Urothelium cell line (cell line): ENCODE measurements around the gene NPEPL1.

Source experiments
- DNase-seq: peaks from one replicate; pipeline ENCODE4 v3.0.0; 2011; ENCODE audit warnings: low spot score, mixed read lengths
- FAIRE-seq: peaks from 2 replicates; lab custom pipeline; 2011; peaks lifted over from hg19 to GRCh38; lab: Jason Lieb, UNC

Gene NPEPL1

DNA sequence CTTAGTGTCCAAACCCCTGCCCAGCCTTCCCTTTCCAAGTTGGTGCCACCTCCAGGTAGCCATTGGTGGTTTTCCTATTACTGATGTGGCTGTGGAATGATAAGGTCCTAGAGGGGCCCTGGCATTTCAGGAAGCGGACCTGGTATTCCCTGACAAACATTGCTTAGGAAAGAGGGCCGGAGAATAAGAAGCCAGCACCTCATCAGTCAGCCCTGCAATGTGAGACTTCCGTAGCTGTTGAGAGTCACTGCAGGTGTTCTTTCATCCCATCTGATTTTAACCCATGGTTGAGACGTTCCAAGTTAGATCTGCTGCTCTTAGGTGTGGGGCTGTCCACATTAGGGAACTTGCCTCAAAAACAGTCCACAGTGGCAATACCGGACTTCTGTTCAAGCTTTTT is 14.8 kb upstream of the NPEPL1 start:
- FAIRE-seq: no peak
- DNase-seq: no peak

DNA sequence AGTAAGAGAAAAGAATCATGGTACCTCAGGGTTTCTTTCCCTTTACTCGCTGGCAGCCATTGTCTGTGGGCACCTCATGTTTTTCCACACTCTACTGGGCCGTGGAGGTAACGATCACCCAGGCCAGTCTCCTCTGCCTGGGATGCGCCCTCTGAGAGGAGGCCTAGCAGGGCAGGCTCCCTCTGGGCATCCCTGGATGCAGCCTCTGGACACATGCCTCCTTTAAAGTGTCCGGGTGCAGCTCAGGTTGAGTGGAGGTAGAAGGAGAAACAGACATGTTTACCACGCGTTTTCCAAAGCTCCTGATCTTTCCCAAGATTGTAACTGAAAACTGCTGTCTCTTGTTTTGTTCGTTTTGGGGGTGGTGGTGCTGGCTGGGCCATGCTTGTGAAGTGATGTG is 13.8 kb upstream of the NPEPL1 start:
- FAIRE-seq (no peak), DNase-seq (no peak)

DNA sequence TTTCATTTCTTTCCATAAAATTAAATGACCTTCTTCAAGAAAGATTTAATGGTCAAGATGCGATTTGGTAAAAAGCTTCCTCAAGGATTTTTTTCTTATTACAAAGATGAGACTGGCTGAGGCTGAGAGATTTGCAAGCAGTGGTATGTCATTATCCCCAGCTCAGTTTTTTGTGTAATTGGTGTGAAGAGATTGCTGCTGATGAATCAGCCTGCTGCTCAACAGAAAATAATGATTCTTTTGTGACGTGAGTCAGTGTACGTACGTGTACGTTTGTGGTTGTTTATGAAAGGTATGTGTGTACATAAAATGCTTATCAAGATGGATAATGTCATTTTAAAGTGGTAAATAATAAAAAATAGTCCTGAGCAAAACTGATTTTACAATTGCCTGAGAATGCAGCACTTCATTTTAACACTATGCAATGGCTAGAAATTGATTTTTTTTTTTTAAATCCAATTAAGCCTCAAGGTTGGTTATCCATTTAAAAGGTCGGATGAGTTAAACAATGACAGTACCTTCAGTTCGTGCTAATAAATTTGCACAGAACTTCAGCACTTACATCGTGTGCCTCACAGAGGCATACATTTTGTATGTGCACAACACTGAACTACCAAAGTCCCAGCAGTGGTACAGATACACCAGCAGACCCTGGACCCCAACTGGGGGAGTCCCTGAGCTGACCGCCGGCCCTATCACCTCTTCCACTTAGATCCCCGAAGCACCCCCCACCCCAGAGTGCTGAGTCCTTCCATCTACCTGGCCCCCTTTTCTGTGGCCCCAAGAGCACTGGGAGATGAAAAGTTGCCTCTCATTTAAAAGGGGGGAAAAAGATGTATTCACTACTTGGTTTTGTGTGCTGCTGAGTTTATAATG is 9.7 kb upstream of the NPEPL1 start:
- DNase-seq: no peak
- no peak for FAIRE-seq

DNA sequence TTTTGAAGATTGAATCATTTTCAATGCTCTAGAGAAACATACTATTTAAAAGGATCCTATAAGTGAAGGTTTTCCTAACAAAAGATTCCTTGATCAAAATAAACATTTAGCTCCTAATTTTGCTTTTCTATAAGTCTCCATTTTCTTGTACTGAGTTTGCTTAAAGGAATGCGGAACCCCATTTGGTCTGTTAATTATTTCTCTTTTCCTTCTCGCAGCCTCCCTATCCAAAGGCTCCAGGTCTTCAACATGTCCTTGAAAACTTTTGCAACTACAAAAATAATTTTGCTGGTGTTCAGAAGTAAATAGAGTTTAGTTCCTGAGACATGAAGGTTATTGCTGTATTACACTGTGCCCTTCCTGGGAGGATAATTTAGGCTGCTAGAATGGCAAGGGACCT is 8.3 kb upstream of the NPEPL1 start:
- no peak for DNase-seq
- FAIRE-seq: no peak

DNA sequence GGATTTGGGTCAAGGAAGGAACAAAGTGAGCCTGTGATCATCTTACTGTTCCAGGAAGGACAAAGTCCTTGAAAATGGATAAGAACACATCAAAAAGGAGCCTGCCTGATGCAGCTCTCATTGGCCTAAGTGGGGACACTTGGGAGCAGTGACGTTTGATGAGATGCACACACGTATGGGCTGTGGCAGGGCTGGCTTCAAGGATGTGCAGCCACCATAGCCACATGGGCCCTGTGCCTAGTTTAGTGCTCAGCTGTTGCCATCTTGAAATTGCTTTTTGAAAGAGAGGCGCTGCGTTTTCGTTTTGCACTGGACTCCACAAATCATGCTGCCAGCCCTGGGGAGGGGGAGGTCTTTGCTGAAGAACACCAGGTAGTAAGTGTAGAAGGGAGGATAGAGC is 6.6 kb upstream of the NPEPL1 start:
- DNase-seq (no peak), FAIRE-seq (no peak)

DNA sequence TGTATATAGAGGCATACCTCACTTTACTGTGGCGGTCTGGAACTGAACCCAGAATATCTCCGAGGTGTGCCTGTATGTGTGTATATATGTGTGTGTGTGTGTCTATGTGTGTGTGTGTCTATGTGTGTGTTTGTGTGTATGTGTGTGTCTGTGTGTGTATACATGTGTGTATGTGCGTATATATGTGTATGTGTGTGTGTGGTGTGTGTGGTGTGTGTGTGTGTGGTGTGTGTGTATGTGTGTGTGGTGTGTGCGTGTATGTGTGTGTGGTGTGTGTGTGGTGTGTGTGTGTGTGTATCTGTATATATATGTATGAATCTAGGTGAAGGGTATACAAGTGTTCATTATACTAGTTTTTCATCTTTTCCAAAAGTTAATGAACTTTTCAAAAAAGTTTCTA is 4.2 kb upstream of the NPEPL1 start:
- DNase-seq (no peak), FAIRE-seq (peak; percentile 99)

DNA sequence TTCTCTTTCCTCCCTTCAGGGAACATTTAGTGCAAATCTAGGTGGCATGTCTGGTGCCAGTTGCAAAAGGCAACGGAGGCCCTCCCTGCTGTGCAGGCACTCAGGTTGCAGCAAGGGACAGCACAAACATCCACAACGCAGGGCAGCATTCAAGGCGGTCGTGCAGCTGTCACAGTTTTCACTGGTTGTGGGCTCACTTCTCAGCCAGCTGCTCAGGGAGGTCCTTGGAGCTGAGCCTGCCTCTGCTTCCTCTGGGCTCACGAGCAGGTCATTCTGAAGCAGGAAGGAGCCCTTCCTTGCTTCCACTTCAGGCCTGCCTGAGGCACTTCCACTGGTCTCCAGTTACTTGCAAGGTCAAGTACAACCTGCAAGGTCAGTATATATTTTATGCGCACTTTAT is 3.8 kb upstream of the NPEPL1 start:
- FAIRE-seq (no peak), DNase-seq (no peak)

DNA sequence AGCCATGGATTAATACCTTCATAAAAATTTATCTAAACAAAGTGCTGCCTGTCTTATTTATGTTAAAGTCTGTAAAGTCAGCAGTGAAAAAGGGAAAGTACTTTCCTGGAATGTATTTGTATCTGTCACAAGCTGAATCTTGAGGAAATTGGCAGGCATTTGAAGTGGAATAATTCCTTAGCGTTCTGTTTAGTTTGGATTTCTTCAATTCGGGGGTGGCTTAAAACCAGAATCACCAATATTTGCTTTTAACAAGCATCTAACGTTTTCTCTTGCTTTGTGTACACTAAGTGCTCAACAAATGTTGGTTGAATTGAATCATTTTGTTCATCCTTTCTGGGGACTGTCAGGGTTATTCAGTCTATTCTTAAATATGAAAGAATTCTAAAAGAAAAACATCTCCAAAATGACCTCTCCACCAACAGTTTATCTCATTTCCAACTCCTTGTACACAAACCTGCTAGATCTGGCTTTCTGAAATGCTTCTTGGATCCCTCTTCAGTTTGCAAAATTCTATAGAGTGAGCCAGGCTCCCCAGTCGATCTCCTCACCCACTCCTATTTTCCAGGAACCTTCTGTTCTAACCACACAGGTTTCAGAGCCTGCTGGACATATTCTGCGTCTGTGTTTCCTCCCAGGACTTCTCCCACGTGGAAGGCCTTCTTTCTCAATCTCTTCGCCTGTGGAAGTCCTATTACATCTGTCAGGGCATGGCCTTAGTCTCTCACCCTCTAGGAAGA is 2.0 kb upstream of the NPEPL1 start:
- FAIRE-seq (no peak), DNase-seq (no peak)

DNA sequence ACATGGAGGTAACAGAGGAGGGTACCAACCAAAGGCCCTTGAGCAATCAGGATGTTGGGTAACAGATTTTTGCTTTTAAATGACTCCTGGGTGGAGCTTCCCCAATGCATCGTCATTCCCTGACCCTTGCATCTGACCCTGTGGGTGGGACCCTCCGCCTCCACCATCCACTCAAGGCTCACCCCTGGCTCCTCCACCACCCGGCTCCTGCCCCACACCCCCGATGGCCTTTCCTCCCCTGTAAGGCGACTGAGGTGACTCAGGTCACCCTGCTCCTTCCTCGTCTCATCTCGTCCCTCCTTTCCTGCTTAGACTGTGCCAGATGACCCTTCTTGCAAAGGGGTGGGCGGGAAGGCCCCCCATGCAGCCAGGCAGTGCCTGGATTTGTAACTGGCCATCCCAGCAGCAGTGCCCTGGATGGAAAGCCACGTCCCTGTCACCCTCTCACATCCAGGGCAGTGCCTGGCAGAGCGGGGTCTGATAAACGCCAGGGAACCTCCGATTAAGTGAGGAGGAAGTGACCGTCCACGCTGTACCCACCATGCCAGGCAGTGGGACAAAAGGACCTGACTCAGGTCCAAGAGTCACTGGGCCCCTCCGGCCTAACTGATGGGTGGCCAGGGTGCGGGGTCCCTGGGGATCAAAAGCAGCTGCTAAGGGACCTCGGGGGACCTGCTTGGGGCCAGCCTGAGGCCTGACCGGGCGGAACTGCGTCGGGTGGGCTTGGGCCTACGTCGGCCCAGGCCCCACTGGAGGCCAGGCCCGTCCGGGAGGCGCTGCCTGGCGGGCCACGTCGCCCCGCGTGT is 624 bp upstream of the NPEPL1 start:
- FAIRE-seq: no peak
- DNase-seq: no peak

DNA sequence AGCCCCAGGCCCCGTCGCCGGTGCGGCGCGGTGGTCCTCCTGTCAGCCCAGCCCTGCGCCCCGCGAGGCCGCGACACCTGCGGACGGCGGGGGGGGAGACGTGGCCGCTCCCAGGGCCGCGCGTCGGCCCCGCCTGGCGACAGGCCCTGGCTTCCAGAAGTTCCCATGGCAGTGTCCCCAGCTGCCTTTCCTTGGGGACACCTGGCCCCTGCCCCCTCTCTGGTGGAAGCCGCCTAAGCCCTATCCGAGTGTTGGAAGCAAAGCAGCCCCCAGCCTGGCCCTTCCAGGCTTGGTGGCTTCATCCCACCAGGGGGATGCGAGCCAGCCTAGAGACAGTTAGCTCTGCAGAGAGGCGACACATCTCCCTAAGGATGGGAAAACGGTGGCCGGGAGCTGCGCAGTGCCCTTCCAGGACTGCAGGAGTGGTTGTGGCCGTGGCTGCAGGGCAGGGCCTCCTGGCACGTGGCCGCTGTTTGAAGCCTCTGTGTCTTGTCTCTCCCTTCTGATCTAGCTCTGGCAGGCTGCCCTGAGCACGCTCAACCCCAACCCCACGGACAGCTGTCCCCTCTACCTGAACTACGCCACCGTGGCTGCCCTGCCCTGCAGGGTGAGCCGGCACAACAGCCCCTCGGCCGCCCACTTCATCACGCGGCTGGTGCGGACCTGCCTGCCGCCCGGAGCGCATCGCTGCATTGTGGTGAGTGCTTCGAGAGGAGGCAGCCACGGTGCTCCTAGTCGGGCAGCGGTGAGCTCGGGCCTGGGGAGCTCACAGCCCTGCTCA is 816 bp downstream of the NPEPL1 start:
- FAIRE-seq (peak; percentile 40), DNase-seq (no peak)

DNA sequence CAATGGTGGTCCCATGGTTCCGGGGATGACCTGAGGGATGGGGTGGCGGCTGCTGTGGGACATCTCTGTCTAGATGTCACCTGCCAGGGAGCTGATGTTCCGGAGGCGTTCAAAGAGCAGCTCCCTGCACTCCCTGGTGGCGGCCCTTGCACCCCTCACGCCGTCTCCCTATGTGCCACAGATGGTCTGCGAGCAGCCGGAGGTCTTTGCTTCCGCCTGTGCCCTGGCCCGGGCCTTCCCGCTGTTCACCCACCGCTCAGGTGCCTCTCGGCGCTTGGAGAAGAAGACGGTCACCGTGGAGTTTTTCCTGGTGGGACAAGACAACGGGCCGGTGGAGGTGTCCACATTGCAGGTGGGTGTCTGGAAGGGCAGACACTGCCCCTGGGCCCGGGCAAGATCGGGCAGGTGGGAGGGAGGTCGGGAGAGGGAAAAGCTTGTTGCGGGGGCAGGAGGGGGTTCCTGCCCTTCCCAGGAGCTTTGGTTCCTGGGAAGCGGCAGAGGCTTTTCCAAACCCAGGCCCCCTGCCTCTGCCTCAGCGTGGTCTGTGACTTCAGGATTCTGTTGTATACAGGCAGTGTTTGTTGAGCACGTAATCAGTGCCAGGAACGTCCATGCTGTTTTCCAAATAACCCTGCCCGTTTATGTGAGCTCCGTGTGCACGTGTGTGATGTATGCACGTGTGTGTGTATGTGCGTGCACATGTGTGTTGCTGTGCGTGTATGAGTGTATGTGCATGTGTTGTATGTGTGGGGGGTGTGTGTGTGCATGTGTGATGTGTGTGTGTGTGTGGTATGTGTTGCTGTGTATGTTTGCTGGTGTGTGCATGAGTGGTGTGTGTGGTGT is 1.9 kb downstream of the NPEPL1 start:
- FAIRE-seq (no peak), DNase-seq (no peak)

DNA sequence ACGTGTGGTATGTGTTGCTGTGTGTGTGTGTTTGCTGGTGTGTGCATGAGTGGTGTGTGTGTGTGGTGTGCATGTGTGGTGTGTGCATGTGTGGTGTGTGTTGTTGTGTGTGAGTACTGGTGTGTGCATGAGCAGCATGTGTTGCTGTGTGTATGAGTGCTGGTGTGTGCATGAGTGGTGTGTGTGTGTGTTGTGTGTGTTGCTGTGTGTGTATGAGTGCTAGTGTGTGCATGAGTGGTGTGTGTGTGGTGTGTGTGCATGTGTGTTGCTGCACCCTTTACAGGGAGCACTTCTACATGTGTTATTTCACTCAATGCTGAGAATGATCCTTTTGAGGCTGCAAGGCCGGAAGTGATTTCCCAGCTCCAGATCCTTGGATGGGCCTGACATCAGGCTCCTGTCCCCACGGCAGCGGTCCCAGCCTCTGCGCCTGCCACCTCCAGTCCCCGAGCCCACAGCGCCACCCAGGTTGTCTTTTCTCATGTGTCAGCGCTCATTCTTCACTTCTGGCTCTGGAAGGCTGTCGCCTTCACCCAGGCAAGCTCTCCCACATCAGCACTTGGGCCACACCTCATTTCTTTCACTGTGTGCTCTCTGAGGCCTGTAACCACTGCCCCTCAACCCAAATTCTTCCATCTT is 2.6 kb downstream of the NPEPL1 start:
- FAIRE-seq: peak; percentile 100
- DNase-seq: no peak

DNA sequence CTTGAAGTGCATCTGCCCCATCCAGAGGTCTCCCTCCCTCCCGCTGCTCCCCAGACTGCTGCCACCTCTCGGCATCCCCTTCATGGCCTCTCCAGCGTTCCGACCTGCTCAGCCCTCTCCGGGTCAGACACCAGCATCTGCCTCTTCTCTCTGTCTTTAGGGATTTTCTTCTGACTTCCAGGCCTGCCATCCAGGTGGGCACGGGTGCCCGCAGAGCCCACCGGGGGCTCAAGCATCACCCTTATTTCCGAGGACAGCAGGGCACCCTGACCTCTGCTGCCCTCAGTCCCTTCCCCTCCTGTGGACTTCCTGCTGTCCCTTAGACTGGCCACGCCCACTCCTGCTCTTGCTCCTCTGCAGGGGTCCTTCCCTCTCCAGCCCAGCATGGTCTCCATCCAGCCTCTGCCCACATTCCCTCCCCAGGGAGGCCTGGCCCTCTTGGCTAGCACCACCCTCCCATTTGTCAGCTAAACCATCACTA is 3.3 kb downstream of the NPEPL1 start:
- FAIRE-seq (no peak), DNase-seq (no peak)

DNA sequence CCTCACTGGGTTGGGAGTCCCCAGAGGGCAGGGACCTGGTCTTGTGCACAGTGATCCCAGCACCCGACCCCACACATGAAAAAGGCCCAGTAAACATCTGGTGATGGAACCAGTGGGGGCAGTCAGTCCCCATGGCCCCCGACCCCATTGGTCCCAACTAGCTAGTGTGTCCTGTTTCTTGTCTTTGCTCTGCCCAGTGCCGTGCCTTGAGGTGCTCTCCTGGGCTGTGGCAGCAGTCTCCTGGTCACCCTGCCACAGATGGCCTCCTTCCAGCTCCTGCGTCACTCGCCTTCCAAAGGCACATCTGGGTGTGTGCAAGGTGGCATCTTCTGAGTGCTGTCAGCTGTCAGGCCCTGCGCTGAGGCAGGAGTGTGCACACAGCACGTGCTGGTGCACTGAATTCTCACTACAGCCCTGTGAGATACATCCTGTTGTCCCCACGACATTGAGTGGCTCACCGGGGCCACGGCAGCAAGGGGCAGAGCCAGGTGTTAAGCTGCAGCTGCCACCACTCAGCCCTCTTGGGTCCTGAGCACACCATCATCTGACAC is 3.9 kb downstream of the NPEPL1 start:
- no peak for FAIRE-seq
- DNase-seq: no peak

DNA sequence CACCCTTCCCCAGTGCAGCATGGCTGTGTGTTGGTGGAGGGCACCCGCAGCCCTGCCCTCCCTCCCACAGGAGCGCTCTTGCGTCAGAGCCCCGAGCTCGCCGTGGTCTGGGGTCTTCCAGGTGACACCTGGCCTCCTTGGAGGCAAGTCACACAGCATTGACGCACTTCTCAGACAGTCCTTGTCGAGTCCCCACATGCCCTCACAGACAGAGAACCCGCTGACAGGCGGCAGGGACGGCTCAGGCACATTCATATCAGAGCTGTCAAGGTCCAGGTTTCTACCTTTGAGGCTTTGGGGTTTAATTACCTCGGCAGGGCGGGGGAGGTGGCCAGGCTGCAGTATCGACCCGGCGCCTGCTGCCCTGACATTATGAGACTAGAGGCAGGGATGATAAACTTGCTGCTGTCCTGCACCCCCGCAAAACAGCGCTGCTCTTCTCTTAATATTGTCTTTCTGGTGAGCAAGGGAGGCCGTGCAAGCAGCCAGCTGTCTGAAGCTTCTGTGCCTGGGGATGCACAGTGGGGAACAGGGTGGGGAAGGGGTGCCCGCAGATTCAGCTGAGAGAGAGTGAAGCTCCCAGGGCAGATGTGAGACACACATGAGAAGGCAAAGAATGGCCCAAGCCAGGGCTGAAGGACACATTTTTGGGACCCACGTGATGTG is 4.7 kb downstream of the NPEPL1 start:
- FAIRE-seq: no peak
- no peak for DNase-seq

DNA sequence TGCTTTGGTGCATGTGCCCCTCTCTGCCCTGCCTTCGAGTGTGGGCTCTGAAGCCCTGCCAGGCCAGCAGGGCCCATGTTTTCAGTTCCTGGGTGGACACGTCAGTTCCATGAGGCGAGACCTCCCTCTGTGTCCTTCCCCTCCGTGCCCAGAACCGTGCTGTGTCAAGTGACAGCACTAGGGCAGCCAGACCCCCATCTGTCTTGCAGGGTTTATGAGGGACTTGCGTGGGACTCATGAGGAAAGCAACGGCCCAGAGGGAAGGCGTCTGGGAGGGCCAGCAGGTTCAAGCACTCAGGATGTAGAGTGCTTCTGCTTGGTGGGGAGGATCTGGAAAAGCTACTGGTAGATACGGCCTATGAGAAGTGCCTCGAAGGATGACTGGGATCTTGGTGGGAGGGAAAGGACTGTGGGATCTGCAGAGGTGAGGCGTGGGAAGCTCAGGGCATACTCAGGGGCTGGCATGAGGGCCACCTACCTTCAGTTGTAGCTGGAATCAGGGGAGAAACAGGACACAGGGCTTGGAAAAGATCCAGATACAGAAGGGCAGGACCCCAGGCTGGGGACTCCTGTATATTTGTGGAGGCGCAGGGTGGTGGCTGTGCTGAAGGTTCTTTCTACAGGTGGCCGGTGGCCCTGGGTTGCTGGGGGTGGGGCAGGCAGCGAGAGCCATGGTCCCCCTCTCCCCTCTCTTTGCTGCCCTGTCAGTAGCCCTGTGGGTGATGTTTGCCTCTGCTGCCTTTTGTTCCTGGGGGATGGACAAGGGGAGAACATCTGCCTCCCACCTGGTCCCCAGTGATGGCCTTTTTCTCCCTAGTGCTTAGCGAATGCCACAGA is 5.5 kb downstream of the NPEPL1 start:
- FAIRE-seq (no peak), DNase-seq (no peak)
